ENCODE results near the gene MOB1A. TPM values are rescaled to one million over a fixed set of nuclear protein-coding genes. Genes with fewer than 3 reads are reported as not detected.

The MOB1A gene
- total and polyA plus RNA-seq, 2 donors from 2014 or later: 36.2 to 117 TPM

DNA sequence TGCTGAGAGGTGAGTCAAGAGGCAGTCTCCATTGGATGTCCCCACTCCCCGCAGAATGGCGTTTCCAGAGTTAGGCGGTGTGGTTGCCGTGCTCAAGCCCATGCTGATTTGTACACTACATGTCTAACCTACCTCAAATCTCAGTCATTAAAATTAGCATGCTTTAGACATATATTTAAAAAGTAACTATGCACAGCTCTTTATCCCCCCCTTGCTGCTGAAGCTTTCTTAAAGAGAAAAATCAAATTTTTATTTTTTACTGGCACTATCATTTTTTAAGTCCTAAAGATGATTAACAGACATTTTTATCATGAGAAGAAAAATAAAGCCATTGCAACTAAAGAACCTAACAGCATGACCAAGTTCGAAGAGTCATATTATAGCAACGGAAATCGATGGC lies 73.8 kb downstream of the MOB1A start:
- DNase-seq (no peak), FAIRE-seq (no peak)
- Histone ChIP-seq H3K9ac (ENCODE audit: low read length in 3 of 3) (no peak overlapping the region), H3K36me3 (ENCODE audit: control insufficient read depth in 2 of 3, insufficient read depth in 3 of 3, low read length in 3 of 3) (peaks cover 0 to 9% (median 7%) of the 10 kb centered on the region in 3 donors), H3K27me3 (ENCODE audit: control insufficient read depth, insufficient read depth, low read length) (no peaks in the 10 kb centered on the region), H3K27ac (ENCODE audit: low read depth in 2 of 2, low read length in 2 of 2) (no peak overlapping the region), H3K4me3 (ENCODE audit: low read length in 3 of 3) (no peak overlapping the region), H3K9me3 (ENCODE audit: control insufficient read depth in 2 of 3, insufficient read depth in 1 of 3, low read length in 3 of 3) (no peaks in the 10 kb centered on the region), H3K4me1 (ENCODE audit: control insufficient read depth in 2 of 3, insufficient read depth in 2 of 3, low read depth in 1 of 3, low read length in 3 of 3) (no peaks in the 10 kb centered on the region)
- intact Hi-C loops (cut with DNase I): no loop called here
- TF ChIP-seq, protein P1, sequence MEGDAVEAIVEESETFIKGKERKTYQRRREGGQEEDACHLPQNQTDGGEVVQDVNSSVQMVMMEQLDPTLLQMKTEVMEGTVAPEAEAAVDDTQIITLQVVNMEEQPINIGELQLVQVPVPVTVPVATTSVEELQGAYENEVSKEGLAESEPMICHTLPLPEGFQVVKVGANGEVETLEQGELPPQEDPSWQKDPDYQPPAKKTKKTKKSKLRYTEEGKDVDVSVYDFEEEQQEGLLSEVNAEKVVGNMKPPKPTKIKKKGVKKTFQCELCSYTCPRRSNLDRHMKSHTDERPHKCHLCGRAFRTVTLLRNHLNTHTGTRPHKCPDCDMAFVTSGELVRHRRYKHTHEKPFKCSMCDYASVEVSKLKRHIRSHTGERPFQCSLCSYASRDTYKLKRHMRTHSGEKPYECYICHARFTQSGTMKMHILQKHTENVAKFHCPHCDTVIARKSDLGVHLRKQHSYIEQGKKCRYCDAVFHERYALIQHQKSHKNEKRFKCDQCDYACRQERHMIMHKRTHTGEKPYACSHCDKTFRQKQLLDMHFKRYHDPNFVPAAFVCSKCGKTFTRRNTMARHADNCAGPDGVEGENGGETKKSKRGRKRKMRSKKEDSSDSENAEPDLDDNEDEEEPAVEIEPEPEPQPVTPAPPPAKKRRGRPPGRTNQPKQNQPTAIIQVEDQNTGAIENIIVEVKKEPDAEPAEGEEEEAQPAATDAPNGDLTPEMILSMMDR (IDR thresholded peaks at IDR 0.05; ENCODE audit: borderline replicate concordance, extremely low read depth, insufficient read depth): no peak

DNA sequence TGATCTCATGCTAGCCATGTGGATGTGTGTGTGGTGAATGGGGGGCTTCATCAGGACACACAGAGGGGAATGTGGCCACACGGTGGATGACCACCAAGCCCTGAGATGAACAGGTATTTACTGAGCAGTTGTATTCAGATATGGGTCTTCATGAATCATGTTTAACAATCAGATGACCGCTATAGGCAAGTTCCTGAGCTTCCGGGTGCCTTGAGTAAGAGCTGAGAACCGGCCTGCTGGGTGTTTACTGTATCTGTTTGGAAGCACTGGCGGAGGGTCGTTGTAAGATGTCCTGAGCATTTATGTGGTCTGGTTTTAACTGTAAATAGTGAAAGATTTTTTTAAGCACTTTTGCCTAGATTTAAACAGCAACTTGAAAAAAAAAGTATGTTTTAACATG lies 74.9 kb downstream of the MOB1A start:
- no peak for FAIRE-seq
- H3K9me3 ChIP-seq (ENCODE audit: control insufficient read depth in 2 of 3, insufficient read depth in 1 of 3, low read length in 3 of 3): no peaks in the 10 kb centered on the region
- H3K4me3 ChIP-seq (ENCODE audit: low read length in 3 of 3): no peak overlapping the region
- H3K36me3 ChIP-seq (ENCODE audit: control insufficient read depth in 2 of 3, insufficient read depth in 3 of 3, low read length in 3 of 3): peaks cover 0 to 13% (median 8%) of the 10 kb centered on the region in 3 donors
- no peak overlapping the region for H3K27ac ChIP-seq (ENCODE audit: low read depth in 2 of 2, low read length in 2 of 2)
- no peak overlapping the region for H3K9ac ChIP-seq (ENCODE audit: low read length in 3 of 3)
- DNase-seq: no peak
- no peaks in the 10 kb centered on the region for H3K4me1 ChIP-seq (ENCODE audit: control insufficient read depth in 2 of 3, insufficient read depth in 2 of 3, low read depth in 1 of 3, low read length in 3 of 3)
- no peaks in the 10 kb centered on the region for H3K27me3 ChIP-seq (ENCODE audit: control insufficient read depth, insufficient read depth, low read length)
- intact Hi-C loops (cut with DNase I): no loop called here
- TF ChIP-seq, protein P1 (IDR thresholded peaks at IDR 0.05; ENCODE audit: borderline replicate concordance, extremely low read depth, insufficient read depth): no peak

Other genes with a start within 250 kb of the MOB1A start
- gene TET3, start 194.0 kb downstream of the MOB1A start, total RNA-seq: 13.1 TPM
- 0.52 TPM for gene TET3, start 194.0 kb downstream of the MOB1A start, polyA plus RNA-seq (ENCODE audit: insufficient read depth, low read depth, low replicate concordance)
- 28.1 TPM for gene BOLA3, start 31.0 kb downstream of the MOB1A start, total RNA-seq
- gene BOLA3, start 31.0 kb downstream of the MOB1A start, polyA plus RNA-seq (ENCODE audit: insufficient read depth, low read depth, low replicate concordance): 155 TPM
- gene MTHFD2, start 19.7 kb upstream of the MOB1A start, total RNA-seq: 69.6 TPM
- gene MTHFD2, start 19.7 kb upstream of the MOB1A start, polyA plus RNA-seq (ENCODE audit: insufficient read depth, low read depth, low replicate concordance): 19.0 TPM
- gene SLC4A5, start 164.5 kb upstream of the MOB1A start, total RNA-seq: 5.2 TPM
- 1.1 TPM for gene SLC4A5, start 164.5 kb upstream of the MOB1A start, polyA plus RNA-seq (ENCODE audit: insufficient read depth, low read depth, low replicate concordance)
- 134 TPM for gene DCTN1, start 201.4 kb upstream of the MOB1A start, total RNA-seq
- 191 TPM for gene DCTN1, start 201.4 kb upstream of the MOB1A start, polyA plus RNA-seq (ENCODE audit: insufficient read depth, low read depth, low replicate concordance)
- 11.6 TPM for gene C2orf81, start 242.7 kb upstream of the MOB1A start, total RNA-seq
- 8.8 TPM for gene C2orf81, start 242.7 kb upstream of the MOB1A start, polyA plus RNA-seq (ENCODE audit: insufficient read depth, low read depth, low replicate concordance)
- gene WDR54, start 242.9 kb upstream of the MOB1A start, total RNA-seq: 23.3 TPM
- 37.6 TPM for gene WDR54, start 242.9 kb upstream of the MOB1A start, polyA plus RNA-seq (ENCODE audit: insufficient read depth, low read depth, low replicate concordance)

All from kidney (tissue), 14 donors.